IMR-90 (cell line): ENCODE measurements around the gene MDFI.

Experiments
- CEBPB ChIP-seq: IDR thresholded peaks from 2 replicates; pipeline ENCODE4 v1.6.1; 2012; ENCODE audit warnings: low read depth, low read length, improper control_type of control experiment
- FOS ChIP-seq: fragments of 150-350 bp; IDR thresholded peaks from 2 replicates; pipeline ENCODE4 v1.6.1; 2016; ENCODE audit warnings: low read depth, low read length
- POLR2A ChIP-seq: IDR thresholded peaks from 2 replicates; pipeline ENCODE4 v1.6.1; 2012; ENCODE audit warnings: mild to moderate bottlenecking, low read depth, low read length
- RCOR1 ChIP-seq: IDR thresholded peaks from 2 replicates; pipeline ENCODE4 v1.6.1; 2012; ENCODE audit warnings: mild to moderate bottlenecking, low read length, improper control_type of control experiment; ENCODE audit not compliant: insufficient replicate concordance
- RFX5 ChIP-seq: IDR thresholded peaks from 2 replicates; pipeline ENCODE4 v1.8.0; 2012; ENCODE audit warnings: low read depth, mild to moderate bottlenecking, low read length, moderate library complexity
- TF ChIP-seq, protein P1 (sequence below): conservative IDR thresholded peaks from 2 replicates; pipeline ENCODE4 v1.5.1; 2012; ENCODE audit warnings: mild to moderate bottlenecking, low read depth, low read length, improper control_type of control experiment
- TF ChIP-seq, protein P2 (sequence below): fragments of 150-350 bp; IDR thresholded peaks from 2 replicates; pipeline ENCODE4 v1.6.1; 2016; ENCODE audit warnings: low read depth, mild to moderate bottlenecking, low read length, moderate library complexity, borderline replicate concordance
- TF ChIP-seq, protein P3 (sequence below): fragments of 150-350 bp; IDR thresholded peaks from 2 replicates; pipeline ENCODE4 v1.6.1; 2017; ENCODE audit warnings: mild to moderate bottlenecking, antibody characterized with exemption, low read length, low read depth

DNA sequence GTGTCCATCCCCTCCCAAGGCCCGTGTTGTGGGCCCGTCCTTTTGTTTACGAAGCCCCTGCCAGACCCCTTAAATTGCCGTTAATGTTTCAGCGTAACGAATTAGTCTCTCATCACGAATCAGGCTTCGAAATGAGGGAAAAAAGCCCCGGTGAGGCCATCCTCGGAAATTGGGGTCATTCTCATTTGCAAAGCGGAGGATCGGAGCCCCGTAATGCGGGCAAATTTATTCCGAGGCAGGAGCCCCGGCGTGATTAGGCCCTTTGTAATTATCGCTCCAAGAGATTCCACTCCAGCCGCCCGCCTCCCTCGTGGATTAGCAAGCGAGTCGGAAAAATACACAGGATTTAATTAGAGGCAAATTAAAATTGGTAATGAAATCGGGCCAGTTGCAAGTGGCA is 44.9 kb upstream of the MDFI start:
- TF ChIP-seq, protein P1, sequence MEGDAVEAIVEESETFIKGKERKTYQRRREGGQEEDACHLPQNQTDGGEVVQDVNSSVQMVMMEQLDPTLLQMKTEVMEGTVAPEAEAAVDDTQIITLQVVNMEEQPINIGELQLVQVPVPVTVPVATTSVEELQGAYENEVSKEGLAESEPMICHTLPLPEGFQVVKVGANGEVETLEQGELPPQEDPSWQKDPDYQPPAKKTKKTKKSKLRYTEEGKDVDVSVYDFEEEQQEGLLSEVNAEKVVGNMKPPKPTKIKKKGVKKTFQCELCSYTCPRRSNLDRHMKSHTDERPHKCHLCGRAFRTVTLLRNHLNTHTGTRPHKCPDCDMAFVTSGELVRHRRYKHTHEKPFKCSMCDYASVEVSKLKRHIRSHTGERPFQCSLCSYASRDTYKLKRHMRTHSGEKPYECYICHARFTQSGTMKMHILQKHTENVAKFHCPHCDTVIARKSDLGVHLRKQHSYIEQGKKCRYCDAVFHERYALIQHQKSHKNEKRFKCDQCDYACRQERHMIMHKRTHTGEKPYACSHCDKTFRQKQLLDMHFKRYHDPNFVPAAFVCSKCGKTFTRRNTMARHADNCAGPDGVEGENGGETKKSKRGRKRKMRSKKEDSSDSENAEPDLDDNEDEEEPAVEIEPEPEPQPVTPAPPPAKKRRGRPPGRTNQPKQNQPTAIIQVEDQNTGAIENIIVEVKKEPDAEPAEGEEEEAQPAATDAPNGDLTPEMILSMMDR: no peak
- TF ChIP-seq POLR2A (no peak), RCOR1 (no peak), RFX5 (no peak), CEBPB (no peak), FOS (no peak)
- TF ChIP-seq, protein P2, sequence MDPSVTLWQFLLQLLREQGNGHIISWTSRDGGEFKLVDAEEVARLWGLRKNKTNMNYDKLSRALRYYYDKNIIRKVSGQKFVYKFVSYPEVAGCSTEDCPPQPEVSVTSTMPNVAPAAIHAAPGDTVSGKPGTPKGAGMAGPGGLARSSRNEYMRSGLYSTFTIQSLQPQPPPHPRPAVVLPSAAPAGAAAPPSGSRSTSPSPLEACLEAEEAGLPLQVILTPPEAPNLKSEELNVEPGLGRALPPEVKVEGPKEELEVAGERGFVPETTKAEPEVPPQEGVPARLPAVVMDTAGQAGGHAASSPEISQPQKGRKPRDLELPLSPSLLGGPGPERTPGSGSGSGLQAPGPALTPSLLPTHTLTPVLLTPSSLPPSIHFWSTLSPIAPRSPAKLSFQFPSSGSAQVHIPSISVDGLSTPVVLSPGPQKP: no peak
- TF ChIP-seq, protein P3, sequence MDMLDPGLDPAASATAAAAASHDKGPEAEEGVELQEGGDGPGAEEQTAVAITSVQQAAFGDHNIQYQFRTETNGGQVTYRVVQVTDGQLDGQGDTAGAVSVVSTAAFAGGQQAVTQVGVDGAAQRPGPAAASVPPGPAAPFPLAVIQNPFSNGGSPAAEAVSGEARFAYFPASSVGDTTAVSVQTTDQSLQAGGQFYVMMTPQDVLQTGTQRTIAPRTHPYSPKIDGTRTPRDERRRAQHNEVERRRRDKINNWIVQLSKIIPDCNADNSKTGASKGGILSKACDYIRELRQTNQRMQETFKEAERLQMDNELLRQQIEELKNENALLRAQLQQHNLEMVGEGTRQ: no peak
